Erythroblast (primary cell): ENCODE data around the gene MORC1.

Experiments used
- GATA1 ChIP-seq: IDR thresholded peaks from 2 replicates; pipeline ENCODE4 v1.6.1; 2011; ENCODE audit warnings: low read depth, mild to moderate bottlenecking, control low read depth, low read length, moderate library complexity
- POLR2A ChIP-seq: IDR thresholded peaks from 2 replicates; pipeline ENCODE4 v1.6.1; 2011; ENCODE audit warnings: mild to moderate bottlenecking, low read length

- TF ChIP-seq POLR2A (no peak), GATA1 (no peak)
Measured at GRCh38 chr3:109035082-109035481, 82.9 kb downstream of the MORC1 start.
